HEK293 (cell line): ENCODE measurements around the gene GCC1.

Source experiments
- CTCF ChIA-PET: fragments of 350-600 bp; formaldehyde crosslinking; extraction: SDS; loops from one replicate; lab custom pipeline; 2021; ENCODE audit warnings: antibody characterized with exemption; lab: Yijun Ruan, JAX
- POLR2A ChIA-PET: fragments of 300-600 bp; formaldehyde crosslinking; extraction: SDS; loops from one replicate; lab custom pipeline; 2020; ENCODE audit warnings: antibody characterized with exemption, inconsistent platforms; lab: Yijun Ruan, JAX
- H3K27ac ChIP-seq: fragments of 200-500 bp; sonication (Bioruptor generic); 2 replicates; pipeline ENCODE4 v1.5.1; 2014; ENCODE audit warnings: low read depth, low read length, control low read depth, inconsistent platforms; ENCODE audit errors: extremely low read depth
- H3K36me3 ChIP-seq, 2 experiments: fragments of 200-500 bp in 1 of 2; sonication (Bioruptor generic) in 1 of 2; 1 replicate in 1 of 2; 2 replicates in 1 of 2; pipeline ENCODE4 v1.5.1; 2014 to 2017; ENCODE audit warnings: inconsistent platforms in 2 of 2, low read length in 2 of 2; ENCODE audit not compliant: control insufficient read depth in 2 of 2, insufficient read depth in 1 of 2
- H3K4me1 ChIP-seq: fragments of 200-500 bp; sonication (Bioruptor generic); 2 replicates; pipeline ENCODE4 v1.5.1; 2014; ENCODE audit warnings: mild to moderate bottlenecking, low read length, inconsistent platforms; ENCODE audit not compliant: control insufficient read depth, insufficient read depth
- H3K4me3 ChIP-seq: 2 replicates; pipeline ENCODE4 v1.5.1; 2011; ENCODE audit warnings: low read depth, mild to moderate bottlenecking, control low read depth, low read length, moderate library complexity
- H3K9me3 ChIP-seq: fragments of 200-500 bp; sonication (Bioruptor generic); 2 replicates; pipeline ENCODE4 v1.5.1; 2014; ENCODE audit warnings: low read depth, low read length, inconsistent platforms; ENCODE audit not compliant: control insufficient read depth, insufficient read depth
- ATF2 ChIP-seq: fragments of 450-650 bp; formaldehyde crosslinking; IDR thresholded peaks from 2 replicates; pipeline ENCODE4 v1.5.1; 2016; ENCODE audit warnings: missing biosample characterization, missing genetic modification characterization, low read depth
- HIC1 ChIP-seq: fragments of 450-650 bp; formaldehyde crosslinking; IDR thresholded peaks from 2 replicates; pipeline ENCODE4 v1.5.1; 2016; ENCODE audit warnings: missing biosample characterization, missing genetic modification characterization
- OSR2 ChIP-seq: fragments of 450-650 bp; formaldehyde crosslinking; IDR thresholded peaks from 2 replicates; pipeline ENCODE4 v1.5.1; 2016; ENCODE audit warnings: missing biosample characterization, missing genetic modification characterization
- RBAK ChIP-seq: fragments of 450-650 bp; formaldehyde crosslinking; IDR thresholded peaks from 2 replicates; pipeline ENCODE4 v1.5.1; 2016; ENCODE audit warnings: missing biosample characterization, missing genetic modification characterization
- SETDB1 ChIP-seq: IDR thresholded peaks from one replicate; pipeline ENCODE4 v1.6.1; 2017; ENCODE audit warnings: mild to moderate bottlenecking, low read length, moderate library complexity, mixed read lengths; ENCODE audit not compliant: insufficient read length
- YY2 ChIP-seq: fragments of 450-650 bp; formaldehyde crosslinking; IDR thresholded peaks from 2 replicates; pipeline ENCODE4 v1.5.1; 2016; ENCODE audit warnings: missing biosample characterization, missing genetic modification characterization
- ZBTB20 ChIP-seq: fragments of 450-650 bp; formaldehyde crosslinking; IDR thresholded peaks from 2 replicates; pipeline ENCODE4 v1.5.1; 2016; ENCODE audit warnings: missing biosample characterization, missing genetic modification characterization
- ZFHX2 ChIP-seq: fragments of 450-650 bp; formaldehyde crosslinking; conservative IDR thresholded peaks from 2 replicates; pipeline ENCODE4 v1.5.1; 2016; ENCODE audit warnings: missing biosample characterization, missing genetic modification characterization
- ZIC2 ChIP-seq: fragments of 450-650 bp; formaldehyde crosslinking; IDR thresholded peaks from 2 replicates; pipeline ENCODE4 v1.5.1; 2016; ENCODE audit warnings: missing biosample characterization, missing genetic modification characterization
- ZNF112 ChIP-seq: fragments of 450-650 bp; formaldehyde crosslinking; IDR thresholded peaks from 2 replicates; pipeline ENCODE4 v1.5.0; 2017; ENCODE audit warnings: missing biosample characterization, missing genetic modification characterization
- ZNF133 ChIP-seq: fragments of 450-650 bp; formaldehyde crosslinking; IDR thresholded peaks from 2 replicates; pipeline ENCODE4 v1.5.1; 2016; ENCODE audit warnings: missing biosample characterization, missing genetic modification characterization
- ZNF155 ChIP-seq: fragments of 450-650 bp; formaldehyde crosslinking; IDR thresholded peaks from 2 replicates; pipeline ENCODE4 v1.5.1; 2016; ENCODE audit warnings: missing biosample characterization, missing genetic modification characterization
- ZNF174 ChIP-seq: fragments of 450-650 bp; formaldehyde crosslinking; IDR thresholded peaks from 2 replicates; pipeline ENCODE4 v1.5.0; 2017; ENCODE audit warnings: missing biosample characterization, mild to moderate bottlenecking, missing genetic modification characterization
- ZNF19 ChIP-seq: fragments of 450-650 bp; formaldehyde crosslinking; IDR thresholded peaks from 2 replicates; pipeline ENCODE4; 2016; ENCODE audit warnings: missing biosample characterization, missing genetic modification characterization, low read depth
- ZNF335 ChIP-seq: fragments of 450-650 bp; formaldehyde crosslinking; conservative IDR thresholded peaks from 2 replicates; pipeline ENCODE4 v1.5.1; 2016; ENCODE audit warnings: missing biosample characterization, missing genetic modification characterization
- ZNF341 ChIP-seq: fragments of 450-650 bp; formaldehyde crosslinking; IDR thresholded peaks from 2 replicates; pipeline ENCODE4; 2016; ENCODE audit warnings: low read depth, missing biosample characterization, missing genetic modification characterization
- ZNF366 ChIP-seq: fragments of 450-650 bp; formaldehyde crosslinking; conservative IDR thresholded peaks from 2 replicates; pipeline ENCODE4 v1.5.1; 2016; ENCODE audit warnings: missing biosample characterization, missing genetic modification characterization
- ZNF510 ChIP-seq: fragments of 450-650 bp; formaldehyde crosslinking; IDR thresholded peaks from 2 replicates; pipeline ENCODE4 v1.5.1; 2018; ENCODE audit warnings: mild to moderate bottlenecking, missing genetic modification characterization, missing biosample characterization; ENCODE audit not compliant: insufficient replicate concordance
- ZNF548 ChIP-seq: fragments of 450-650 bp; formaldehyde crosslinking; IDR thresholded peaks from 2 replicates; pipeline ENCODE4 v1.5.1; 2016; ENCODE audit warnings: missing biosample characterization, missing genetic modification characterization
- ZNF555 ChIP-seq: fragments of 450-650 bp; formaldehyde crosslinking; conservative IDR thresholded peaks from 2 replicates; pipeline ENCODE4 v1.5.1; 2017; ENCODE audit warnings: missing biosample characterization, mild to moderate bottlenecking, missing genetic modification characterization, inconsistent platforms
- ZNF580 ChIP-seq: fragments of 450-650 bp; formaldehyde crosslinking; IDR thresholded peaks from 2 replicates; pipeline ENCODE4 v1.5.1; 2016; ENCODE audit warnings: missing biosample characterization, missing genetic modification characterization
- ZNF623 ChIP-seq: fragments of 450-650 bp; formaldehyde crosslinking; IDR thresholded peaks from 2 replicates; pipeline ENCODE4 v1.5.1; 2016; ENCODE audit warnings: missing biosample characterization, missing genetic modification characterization
- ZNF645 ChIP-seq: fragments of 450-650 bp; formaldehyde crosslinking; IDR thresholded peaks from 2 replicates; pipeline ENCODE4; 2016; ENCODE audit warnings: missing biosample characterization, missing genetic modification characterization
- ZNF664 ChIP-seq: fragments of 450-650 bp; formaldehyde crosslinking; IDR thresholded peaks from 2 replicates; pipeline ENCODE4 v1.5.1; 2016; ENCODE audit warnings: missing biosample characterization, missing genetic modification characterization
- ZNF768 ChIP-seq: fragments of 450-650 bp; formaldehyde crosslinking; IDR thresholded peaks from 2 replicates; pipeline ENCODE4 v1.5.1; 2018; ENCODE audit warnings: missing biosample characterization, mild to moderate bottlenecking, missing genetic modification characterization
- ZNF777 ChIP-seq: fragments of 450-650 bp; formaldehyde crosslinking; IDR thresholded peaks from 2 replicates; pipeline ENCODE4 v1.5.1; 2017; ENCODE audit warnings: missing biosample characterization, missing genetic modification characterization, borderline replicate concordance
- ZSCAN18 ChIP-seq: fragments of 450-650 bp; formaldehyde crosslinking; IDR thresholded peaks from 2 replicates; pipeline ENCODE4 v1.5.1; 2016; ENCODE audit warnings: missing biosample characterization, missing genetic modification characterization

GCC1 gene

GRCh38 chr7:127578036-127578684 lies 7.2 kb downstream of the GCC1 start (continued):
- 0 out of 2 replicates have a peak, but pooled peaks have one; percentile 28 for TF ChIP-seq HIC1
- no peak for TF ChIP-seq ZNF777 (tag by site-specific recombination)
- TF ChIP-seq RBAK (tag by site-specific recombination), result no peak
- no peak for TF ChIP-seq ZNF112
- TF ChIP-seq ZSCAN18 (tag by site-specific recombination), result no peak
- TF ChIP-seq ZFHX2, result no peak
- TF ChIP-seq ZNF133 (tag by site-specific recombination), result no peak
- TF ChIP-seq ZNF548, result no peak
- no peak for TF ChIP-seq ZNF174
- no peak for TF ChIP-seq SETDB1
- TF ChIP-seq ZBTB20 (tag by site-specific recombination), result no peak
- TF ChIP-seq ZNF555 (tag by site-specific recombination), result no peak
- peak; percentile 61 for TF ChIP-seq ZIC2 (tag by site-specific recombination)
- TF ChIP-seq ZNF341 (tag by site-specific recombination), result 0 out of 2 replicates have a peak, but pooled peaks have one; percentile 12
- TF ChIP-seq ZNF645 (tag by site-specific recombination), result no peak
- TF ChIP-seq ATF2 (tag by site-specific recombination), result no peak
- TF ChIP-seq OSR2 (tag by site-specific recombination), result peak; percentile 39; the same call in 1 of the 2 replicates
- no peak for TF ChIP-seq ZNF366 (tag by site-specific recombination)
- no peak for TF ChIP-seq ZNF155 (tag by site-specific recombination)
- peak; percentile 51; the same call in 1 of the 2 replicates for TF ChIP-seq ZNF335 (tag by site-specific recombination)

GRCh38 chr7:127571741-127572505 lies 13.5 kb downstream of the GCC1 start:
- Histone ChIP-seq H3K4me1 (no peaks in the 10 kb centered on the region), H3K27ac (no peak overlapping the region)
- TF ChIP-seq ZNF664 (tag by site-specific recombination), result no peak
- TF ChIP-seq ZNF623 (tag by site-specific recombination), result no peak
- no peak for TF ChIP-seq ZNF19 (tag by site-specific recombination)
- TF ChIP-seq ZNF510 (tag by site-specific recombination), result no peak
- TF ChIP-seq SETDB1, result no peak
- no peak for TF ChIP-seq ZNF768
- no peak for TF ChIP-seq ATF2 (tag by site-specific recombination)
- TF ChIP-seq ZNF580 (tag by site-specific recombination), result no peak
- TF ChIP-seq ZNF777 (tag by site-specific recombination), result no peak
- TF ChIP-seq YY2 (tag by site-specific recombination), result no peak
- TF ChIP-seq, all 188 proteins: peak for 0
- ChIA-PET CTCF (interaction anchor here (0.7 to 1.0 kb wide), 2 partner anchors 9 to 14 kb away, joined by 3 read pairs; partner anchors contain the start of gene GCC1), POLR2A (interaction anchor here (0.9 kb wide), 1 partner anchor 16 kb away, joined by 3 read pairs; no protein-coding TSS in a partner anchor)
- no peaks in the 10 kb centered on the region for H3K9me3 ChIP-seq
- no peak overlapping the region for H3K4me3 ChIP-seq
- H3K36me3 ChIP-seq, result no peaks in the 10 kb centered on the region
